ENCODE data around the gene ARL15.

The ARL15 gene

DNA sequence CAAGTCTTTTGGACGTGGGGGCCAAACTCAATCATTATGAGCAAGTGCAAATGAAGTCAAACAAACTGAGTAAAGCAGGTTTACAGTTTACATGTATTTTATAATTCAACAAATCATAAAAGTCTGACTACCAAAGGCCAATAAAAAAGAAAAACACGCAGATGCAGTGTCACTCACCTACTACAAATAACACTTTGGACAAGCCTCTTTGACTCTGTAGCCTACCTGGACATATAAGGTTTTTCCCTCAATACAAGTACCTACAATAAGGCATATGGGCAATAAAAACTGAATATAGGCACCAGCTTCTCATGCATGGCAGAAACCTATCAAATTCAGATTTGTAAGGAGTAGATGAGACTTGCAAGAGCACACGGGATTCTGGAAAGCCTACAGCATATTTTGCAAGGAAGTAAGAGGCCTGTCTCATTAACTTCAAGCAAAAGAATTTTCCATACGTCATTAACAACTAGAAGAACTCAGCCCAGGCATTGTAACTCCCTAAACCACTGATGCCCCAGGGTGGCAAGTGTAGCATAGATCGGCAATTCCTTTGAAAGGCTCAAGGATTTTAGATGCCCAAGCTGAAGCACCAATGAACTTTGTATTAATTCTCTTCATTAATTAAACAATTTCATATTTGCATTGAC, 21.7 kb downstream of the ARL15 start:
- in situ Hi-C loops (cut with MboI; ENCODE audit: low sequenced_read_pairs) = no loop called here

DNA sequence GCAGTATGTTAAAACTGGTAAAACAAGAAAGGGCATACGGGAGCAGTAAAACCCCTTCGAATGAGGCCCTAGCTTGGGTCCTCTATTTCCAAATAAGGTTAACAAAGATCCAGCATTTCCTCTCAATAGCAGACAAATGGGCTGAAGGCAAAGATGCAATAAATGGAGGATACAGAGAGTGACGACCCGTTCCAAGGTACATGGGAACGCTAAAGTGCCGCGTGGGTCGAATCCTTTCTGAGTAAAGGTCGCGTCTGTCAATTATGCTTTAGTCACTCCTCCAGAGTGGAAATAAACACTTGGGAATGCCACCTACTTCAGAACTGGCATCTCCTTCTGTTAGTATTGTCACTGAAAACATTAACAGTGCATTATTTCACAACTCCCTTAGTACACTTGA, 24.7 kb downstream of the ARL15 start:
- in situ Hi-C loops (cut with MboI; ENCODE audit: low sequenced_read_pairs) = no loop called here

DNA sequence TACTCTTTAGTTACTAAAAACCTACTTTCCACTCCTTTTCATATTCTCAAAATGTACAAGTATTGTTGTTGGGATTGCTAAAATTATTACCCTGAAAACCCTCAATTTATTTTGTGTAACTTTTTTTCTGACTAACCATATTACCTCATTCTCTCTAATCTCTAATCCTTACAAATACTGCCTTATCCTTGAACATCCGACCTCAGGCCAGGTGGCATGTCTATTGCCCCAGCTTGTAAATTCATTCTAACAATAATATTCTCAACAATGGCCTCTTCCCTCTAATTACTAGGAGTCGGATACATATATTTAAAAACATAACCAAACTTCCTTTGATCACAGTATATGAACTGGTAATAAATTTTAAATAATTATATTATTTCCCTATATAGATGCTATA, 25.8 kb downstream of the ARL15 start:
- in situ Hi-C loops (cut with MboI; ENCODE audit: low sequenced_read_pairs) = no loop called here

DNA sequence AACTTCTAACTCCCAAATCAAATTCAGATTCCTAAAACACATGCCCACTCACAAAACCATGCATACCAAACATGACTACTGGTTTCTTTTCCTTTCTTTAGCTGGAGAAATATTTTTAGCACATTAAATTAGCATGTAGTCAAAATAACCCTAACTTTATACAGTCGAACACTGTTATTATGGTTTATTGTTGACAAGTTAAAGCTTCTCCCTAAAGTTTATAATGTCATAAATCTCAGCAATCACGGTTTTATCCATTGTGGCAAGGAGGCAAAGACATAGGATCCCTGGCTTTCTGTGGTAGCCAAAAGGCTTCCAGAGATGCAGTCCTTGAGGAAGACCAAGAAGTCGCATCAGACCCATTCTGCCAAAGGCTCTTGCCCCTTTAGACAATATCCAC, 27.5 kb downstream of the ARL15 start:
- in situ Hi-C loops (cut with MboI; ENCODE audit: low sequenced_read_pairs) = no loop called here

DNA sequence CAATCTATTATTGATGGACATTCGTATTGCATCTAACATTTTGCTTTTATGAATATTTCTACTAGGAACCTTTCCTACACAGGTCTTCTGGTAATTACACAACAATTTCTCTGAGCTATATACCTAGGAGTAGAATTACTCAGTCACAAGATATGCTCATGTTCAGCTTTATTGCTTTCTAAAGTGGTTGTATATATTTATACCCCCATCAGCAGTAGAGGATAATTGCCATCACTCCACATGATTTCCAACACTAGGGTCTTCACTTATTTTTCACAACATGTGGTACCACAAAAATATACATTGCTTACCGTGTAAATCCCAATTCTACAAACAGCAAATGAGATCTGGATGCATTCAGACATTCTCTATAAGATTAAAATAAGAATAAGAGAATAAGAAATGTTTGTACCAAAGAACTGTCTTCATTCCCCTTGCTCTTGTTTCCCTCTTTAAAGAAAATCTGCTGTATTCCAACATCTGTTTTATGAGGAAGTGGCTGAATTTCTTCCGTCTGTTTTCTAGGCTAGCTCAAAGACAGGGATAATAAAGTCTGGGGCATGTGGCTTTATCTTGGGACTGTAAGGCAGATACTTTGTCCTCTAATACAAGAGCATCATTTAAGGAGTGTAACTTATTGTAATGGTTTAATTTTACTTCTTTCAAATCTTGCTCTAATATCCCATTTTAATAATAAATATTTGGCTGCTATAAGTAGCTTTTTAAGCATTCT, 28.2 kb downstream of the ARL15 start:
- in situ Hi-C loops (cut with MboI; ENCODE audit: low sequenced_read_pairs) = no loop called here

DNA sequence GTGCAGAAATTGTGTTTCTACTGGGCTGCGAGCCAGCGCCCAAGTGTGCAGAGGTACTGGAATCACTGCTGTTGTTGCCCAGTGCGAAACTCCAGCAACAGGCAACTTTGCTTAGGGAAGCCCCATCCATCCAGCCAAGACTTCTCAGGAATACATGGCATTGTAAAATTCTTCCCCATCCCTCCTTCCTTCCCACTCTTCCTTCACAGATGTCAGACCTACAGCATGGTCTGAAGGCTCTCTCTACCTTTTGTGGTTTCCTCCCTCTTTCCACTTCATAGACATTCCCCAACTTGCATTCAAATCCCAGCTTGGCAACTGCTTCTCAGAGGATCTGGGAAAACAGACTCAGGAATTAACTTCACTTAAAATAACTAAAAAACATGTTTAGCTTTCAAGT, 30.4 kb downstream of the ARL15 start:
- in situ Hi-C loops (cut with MboI; ENCODE audit: low sequenced_read_pairs) = no loop called here

DNA sequence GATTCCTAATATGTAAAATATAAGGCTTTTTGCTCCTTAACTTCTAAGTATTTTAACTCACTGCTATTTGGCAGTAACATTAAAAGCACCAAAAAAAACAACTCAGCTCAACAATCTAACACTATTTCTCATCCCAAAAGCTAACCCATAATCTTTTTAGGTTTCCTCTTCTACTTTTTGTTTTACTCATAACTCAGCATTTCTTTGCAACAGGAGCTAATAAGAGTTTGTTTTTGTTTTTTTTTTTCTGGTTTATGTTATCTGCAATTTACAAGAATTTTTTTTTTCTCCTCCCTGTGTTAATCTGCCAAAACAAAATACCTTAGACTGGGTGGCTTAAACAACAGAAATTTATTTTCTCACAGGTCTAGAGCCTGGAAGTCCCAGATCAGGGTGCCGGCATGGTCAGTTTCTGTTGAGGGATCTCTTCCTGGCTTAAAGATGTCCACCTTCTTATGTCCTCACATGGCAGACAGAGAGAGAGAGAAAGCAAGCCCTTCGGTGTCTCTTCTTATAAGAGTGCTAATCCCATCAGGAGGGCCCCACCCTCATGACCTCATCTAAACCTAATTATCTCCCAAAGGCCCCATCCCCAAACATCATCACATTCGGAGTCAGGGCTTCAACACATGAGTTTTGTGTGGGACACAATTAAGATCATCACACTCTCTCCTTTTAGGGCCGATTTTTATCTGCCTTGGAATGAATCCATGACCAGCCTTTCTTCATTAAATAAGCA, 31.2 kb downstream of the ARL15 start:
- in situ Hi-C loops (cut with MboI; ENCODE audit: low sequenced_read_pairs) = no loop called here

DNA sequence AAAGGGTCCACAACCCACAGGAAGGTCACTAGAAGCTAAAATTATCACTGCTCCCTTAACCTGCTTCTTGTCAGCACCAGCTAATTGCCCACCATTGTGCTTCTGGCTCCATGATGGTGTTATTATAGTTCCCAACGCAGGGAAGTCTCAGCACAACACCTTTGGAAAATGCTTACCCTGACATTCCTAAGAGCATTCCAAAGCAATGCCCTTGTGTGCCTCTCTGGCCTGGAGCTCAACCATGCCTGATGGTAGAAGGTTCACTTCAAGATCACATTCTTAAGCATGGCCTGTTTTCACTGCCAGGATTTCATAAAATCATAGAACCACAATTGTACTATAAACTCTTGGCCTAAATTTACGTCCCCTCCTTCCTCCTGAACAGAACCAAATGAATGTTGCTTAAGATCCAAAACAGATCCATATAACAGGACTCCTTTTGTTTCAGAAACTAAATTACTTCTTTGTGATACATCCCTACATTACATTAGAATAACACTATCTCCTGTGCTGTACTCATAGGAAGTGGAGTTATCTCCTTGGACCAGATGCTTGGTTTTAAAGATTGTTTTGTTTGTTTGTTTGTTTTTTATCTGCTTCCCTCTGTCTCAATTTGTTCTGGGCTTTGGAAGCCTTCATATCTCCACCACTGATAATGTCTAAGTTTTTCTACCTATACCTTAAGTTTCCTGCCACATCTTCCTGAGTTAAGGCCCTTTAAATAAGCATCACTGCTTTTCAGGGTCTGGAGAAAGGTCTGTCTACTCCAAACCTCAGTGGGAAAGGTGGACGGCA, 32.1 kb downstream of the ARL15 start:
- in situ Hi-C loops (cut with MboI; ENCODE audit: low sequenced_read_pairs) = no loop called here

DNA sequence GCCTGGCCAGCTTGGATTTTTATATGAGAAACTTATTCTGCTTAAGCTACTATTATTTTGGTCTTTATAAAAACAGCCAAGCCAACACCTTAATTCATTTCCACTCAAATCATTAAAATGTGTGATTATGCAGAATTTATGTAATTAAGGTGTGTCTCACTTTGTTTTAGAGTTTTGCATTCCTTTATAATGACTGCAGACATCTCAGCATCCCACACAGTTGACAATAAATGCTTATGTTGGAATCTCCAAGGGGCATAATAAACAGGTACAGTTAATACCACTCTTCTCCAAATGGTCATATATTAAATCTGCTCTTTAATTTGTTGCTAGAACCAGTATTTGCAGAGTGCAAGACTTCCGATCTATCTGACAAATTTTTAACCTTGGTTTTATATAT, 34.3 kb downstream of the ARL15 start:
- in situ Hi-C loops (cut with MboI; ENCODE audit: low sequenced_read_pairs) = no loop called here

DNA sequence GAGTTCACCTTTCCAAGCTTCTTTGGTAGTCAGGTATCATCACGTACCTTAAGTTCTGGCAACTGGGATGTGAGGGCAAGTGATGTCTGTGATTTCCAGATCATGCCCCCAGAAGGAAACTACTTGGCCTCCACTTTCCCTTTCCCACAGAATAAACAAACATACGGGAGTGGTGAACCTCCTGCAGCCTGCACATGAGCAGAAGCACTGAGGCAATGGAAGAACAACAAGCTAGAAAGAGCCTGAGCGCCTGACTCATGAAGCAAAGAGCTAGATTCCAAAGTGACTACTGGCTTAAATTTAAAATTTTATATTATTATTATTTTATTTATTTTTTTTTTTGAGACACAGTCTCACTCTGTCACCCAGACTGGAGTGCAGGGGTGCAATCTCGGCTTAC, 35.0 kb downstream of the ARL15 start:
- in situ Hi-C loops (cut with MboI; ENCODE audit: low sequenced_read_pairs) = no loop called here

DNA sequence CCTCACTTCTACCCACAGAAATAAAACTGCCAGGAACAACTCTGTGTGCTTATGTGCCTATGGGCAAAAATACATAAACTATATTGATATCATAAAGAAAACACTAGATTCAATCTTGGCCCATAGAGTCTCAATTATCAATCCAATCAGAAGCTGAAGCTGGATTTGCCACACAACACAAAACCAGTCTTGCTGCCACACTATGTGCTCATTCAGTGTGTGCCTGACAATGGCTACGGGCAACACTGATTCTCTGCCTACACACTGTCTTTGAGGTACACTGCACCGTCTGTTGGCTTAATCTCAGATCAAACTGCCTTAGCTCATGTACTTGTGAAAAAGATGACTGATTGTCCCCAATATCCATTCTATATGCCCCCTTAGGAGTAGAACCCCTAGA, 35.4 kb downstream of the ARL15 start:
- in situ Hi-C loops (cut with MboI; ENCODE audit: low sequenced_read_pairs) = loop anchor here (25.0 kb wide), 1 partner anchor 587 kb away; no protein-coding TSS in a partner anchor

DNA sequence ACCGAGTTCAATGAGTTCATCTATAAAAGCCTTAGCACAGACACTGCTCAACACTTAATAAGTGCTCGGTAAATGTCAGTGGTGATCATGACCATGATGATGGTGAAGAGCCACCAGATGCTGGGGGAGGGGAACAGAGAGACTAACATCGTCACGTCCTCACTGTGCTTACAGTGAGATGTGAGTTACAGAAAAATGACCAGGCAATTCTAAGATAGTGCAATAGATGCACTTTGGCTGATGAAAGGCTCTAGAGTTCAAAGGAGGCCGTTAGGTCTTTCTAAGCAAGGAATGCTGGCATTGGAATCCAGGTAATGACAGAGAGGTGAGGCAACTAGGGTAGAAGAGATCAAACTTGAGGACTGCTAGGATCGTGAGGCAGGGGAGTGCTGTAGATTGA, 36.7 kb downstream of the ARL15 start:
- in situ Hi-C loops (cut with MboI; ENCODE audit: low sequenced_read_pairs) = loop anchor here (25.0 kb wide), 1 partner anchor 589 kb away; no protein-coding TSS in a partner anchor

DNA sequence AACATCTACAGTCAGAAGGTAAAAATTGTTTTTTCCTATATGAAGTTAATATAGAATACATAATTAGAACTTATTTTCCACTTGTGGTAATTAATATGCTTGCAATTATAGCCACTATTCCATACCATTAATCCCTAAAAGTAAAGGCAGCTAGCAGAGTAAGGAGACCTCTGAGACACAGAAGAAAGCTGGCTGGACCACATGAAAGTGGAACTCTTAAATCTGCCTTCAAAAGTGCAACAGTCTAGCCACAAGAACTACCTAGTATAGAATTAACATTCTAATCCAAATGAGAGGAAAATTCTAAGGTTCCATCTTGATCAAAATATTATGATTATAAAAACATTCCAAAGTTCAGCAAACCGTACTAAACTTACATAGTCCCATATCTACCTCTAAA, 37.6 kb downstream of the ARL15 start:
- in situ Hi-C loops (cut with MboI; ENCODE audit: low sequenced_read_pairs) = loop anchor here (25.0 kb wide), 1 partner anchor 590 kb away; no protein-coding TSS in a partner anchor

DNA sequence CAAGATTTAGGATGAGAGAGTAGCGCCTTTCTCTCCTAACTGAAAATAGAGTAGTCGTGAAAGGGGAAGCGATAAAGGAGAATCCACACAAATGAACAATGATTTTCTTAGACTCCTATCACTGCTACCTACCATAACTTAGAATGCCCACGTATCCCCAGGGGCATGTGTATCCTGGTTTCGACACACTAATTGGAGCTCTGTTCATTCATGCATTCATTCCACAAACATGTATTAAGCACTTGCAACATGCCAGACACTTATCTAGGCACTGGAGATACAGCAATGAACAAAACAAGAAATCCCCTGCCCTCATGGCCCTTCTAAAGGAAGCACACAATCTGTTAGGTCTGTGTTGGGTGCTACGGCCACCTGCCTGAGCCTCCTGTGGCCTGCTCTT, 40.0 kb downstream of the ARL15 start:
- in situ Hi-C loops (cut with MboI; ENCODE audit: low sequenced_read_pairs) = loop anchor here (25.0 kb wide), 1 partner anchor 592 kb away; no protein-coding TSS in a partner anchor

DNA sequence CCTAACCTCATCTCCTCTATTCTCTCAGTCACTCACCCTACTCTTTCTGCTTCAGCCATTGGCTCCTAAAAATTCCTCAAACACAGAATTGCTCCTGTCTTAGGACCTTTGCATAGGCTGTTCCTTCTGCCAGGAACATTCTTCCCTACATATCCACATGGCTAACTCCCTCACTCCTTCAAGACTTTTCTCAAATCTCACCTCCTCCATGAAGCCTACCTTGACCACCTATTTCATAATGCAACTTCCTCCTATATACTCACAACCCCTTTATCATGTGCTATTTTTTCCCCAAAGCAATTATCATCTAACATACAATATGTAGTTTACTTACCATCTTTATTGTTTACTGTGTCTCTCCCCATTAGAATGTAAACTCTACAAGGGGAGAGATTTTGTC, 45.8 kb downstream of the ARL15 start:
- in situ Hi-C loops (cut with MboI; ENCODE audit: low sequenced_read_pairs) = loop anchor here (25.0 kb wide), 1 partner anchor 598 kb away; no protein-coding TSS in a partner anchor

DNA sequence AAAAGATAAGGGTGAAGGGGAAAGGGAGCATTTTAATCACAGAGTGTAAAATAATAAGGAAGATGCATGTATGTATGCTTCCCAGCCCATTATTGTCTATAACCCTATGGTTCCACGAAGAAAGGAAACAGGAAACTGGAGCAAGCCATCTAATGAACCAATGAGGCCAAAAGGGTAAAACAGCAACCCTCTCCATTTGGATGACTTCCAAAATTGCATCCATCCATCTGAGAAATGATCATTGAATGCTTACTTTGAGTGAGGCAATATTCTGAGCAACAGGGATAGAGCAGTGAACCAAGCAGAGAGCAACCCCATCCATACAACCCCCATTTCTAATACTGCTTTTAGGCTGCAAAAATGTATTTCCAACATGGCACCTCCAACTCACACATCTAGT, 46.9 kb downstream of the ARL15 start:
- in situ Hi-C loops (cut with MboI; ENCODE audit: low sequenced_read_pairs) = loop anchor here (25.0 kb wide), 1 partner anchor 599 kb away; no protein-coding TSS in a partner anchor

DNA sequence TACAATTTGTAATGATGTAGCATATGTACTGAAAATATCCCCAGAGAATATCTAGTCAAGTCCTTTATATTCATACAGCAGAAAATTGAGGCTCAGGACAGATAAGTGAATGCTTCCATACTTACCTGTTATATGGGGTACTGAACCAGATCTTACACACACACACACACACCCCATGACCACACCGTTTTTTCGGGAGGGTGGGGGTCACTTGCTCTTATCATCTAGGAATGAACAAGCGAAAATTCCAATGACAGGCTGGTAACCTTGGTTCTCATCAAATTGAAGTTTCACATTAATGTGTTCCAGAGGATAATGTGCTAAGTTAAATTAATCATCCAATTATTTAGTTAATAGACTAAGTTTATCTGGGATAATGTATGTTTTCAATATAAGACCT, 48.8 kb downstream of the ARL15 start:
- in situ Hi-C loops (cut with MboI; ENCODE audit: low sequenced_read_pairs) = loop anchor here (25.0 kb wide), 1 partner anchor 601 kb away; no protein-coding TSS in a partner anchor

DNA sequence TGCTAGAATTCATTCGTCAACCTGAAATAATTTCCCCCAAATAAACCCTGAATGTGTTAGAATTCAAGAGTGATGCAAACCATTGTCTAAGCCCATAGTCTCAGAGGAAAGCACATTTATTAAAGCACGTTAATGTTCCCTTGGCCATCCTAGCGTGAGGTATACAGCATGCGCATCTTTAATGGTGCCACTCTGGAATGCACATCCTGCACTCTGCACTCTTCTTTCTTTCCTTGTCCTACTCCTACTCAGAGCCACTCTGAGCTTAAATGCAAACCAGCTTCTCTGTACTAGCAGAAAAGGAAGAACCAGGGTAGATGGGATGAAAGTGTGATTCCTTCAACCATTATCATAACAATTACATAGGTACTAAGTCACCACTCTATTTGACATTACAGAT, 50.4 kb downstream of the ARL15 start:
- in situ Hi-C loops (cut with MboI; ENCODE audit: low sequenced_read_pairs) = loop anchor here (25.0 kb wide), 1 partner anchor 602 kb away; no protein-coding TSS in a partner anchor

DNA sequence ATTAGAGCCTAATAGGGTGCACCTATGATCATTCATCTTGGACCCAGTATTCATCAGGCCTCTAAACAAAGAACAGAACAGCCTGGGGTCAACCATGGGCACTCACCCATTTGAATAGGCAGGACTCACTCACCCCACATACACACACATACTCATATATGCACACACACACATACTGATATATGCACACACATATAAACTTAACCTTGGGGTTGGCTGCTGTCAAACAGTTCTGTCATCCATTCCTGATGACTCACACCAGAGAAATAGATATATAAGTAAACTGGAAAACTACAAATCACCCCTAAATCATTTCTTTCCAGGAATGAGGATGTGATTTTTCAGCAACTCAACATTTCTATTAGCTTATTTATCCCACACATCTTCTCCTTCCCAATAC, 51.3 kb downstream of the ARL15 start:
- in situ Hi-C loops (cut with MboI; ENCODE audit: low sequenced_read_pairs) = loop anchor here (25.0 kb wide), 1 partner anchor 603 kb away; no protein-coding TSS in a partner anchor

DNA sequence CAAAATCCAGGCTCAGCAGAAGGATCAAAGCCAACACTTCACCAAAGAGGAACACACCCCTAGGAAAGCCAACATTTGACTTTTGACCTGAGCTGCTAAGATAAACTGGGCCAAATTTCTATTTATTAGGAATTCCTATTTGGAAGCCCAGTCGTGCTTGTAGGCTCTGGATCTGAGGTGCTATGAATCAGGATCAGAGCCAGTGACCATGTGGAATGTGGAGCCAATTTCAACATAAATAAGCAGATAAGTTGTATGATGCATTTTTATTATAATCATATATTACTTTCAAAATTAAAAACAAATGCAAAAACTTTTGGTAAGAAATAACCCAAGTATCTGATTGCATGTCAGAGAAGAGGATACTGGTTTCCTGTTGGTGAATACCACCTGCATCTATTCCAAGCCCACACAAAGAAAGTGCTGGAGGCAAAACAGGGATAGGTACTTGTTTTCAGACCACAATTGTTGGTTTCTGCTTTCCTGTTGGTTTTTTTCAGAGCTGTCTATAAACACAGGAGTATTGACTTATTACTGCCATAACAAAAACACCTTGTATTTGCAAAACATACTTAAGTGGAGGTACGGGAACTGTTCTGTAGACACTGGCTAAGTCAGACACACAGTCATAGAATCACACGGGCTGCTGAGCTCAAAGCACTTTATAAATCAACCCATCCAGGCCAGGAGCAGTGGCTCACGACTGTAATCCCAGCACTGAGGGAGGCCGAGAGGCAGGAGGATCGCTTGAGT, 52.8 kb downstream of the ARL15 start:
- in situ Hi-C loops (cut with MboI; ENCODE audit: low sequenced_read_pairs) = loop anchor here (25.0 kb wide), 1 partner anchor 605 kb away; no protein-coding TSS in a partner anchor

Measured in HL-60/S4 treated with retinoic acid at 250 ng/mL for 4 days and 3 days (cell line).